ENCODE results near the gene ABCA9.
"Not testable (repeated sequence)": the region's sequence is repeated elsewhere in the genome, so short reads cannot be mapped to it uniquely, and the experiment has no call there.

Gene ABCA9

GRCh38 chr17:68954146-68954896 lies 106.4 kb downstream of the ABCA9 start:
- DNase-seq = no peak

GRCh38 chr17:68953340-68953997 lies 107.3 kb downstream of the ABCA9 start:
- no peak for DNase-seq

GRCh38 chr17:68950725-68951124 lies 110.0 kb downstream of the ABCA9 start:
- DNase-seq = no peak

GRCh38 chr17:68947868-68948267 lies 112.9 kb downstream of the ABCA9 start:
- not testable (repeated sequence) for DNase-seq

- DNase-seq = no peak
Observed at GRCh38 chr17:68944435-68945035, 116.2 kb downstream of the ABCA9 start.

- not testable (repeated sequence) for DNase-seq
Observed at GRCh38 chr17:68943812-68944182, 116.9 kb downstream of the ABCA9 start.

- no peak for DNase-seq
Observed at GRCh38 chr17:68943123-68943811, 117.5 kb downstream of the ABCA9 start.

GRCh38 chr17:68942389-68942788 lies 118.3 kb downstream of the ABCA9 start:
- no peak for DNase-seq

GRCh38 chr17:68941761-68942160 lies 119.0 kb downstream of the ABCA9 start:
- DNase-seq = no peak

GRCh38 chr17:68939195-68939594 lies 121.5 kb downstream of the ABCA9 start:
- no peak for DNase-seq

- no peak for DNase-seq
Observed at GRCh38 chr17:68937890-68938514, 122.7 kb downstream of the ABCA9 start.

GRCh38 chr17:68927516-68927915 lies 133.2 kb downstream of the ABCA9 start:
- no peak for DNase-seq

GRCh38 chr17:68924793-68925720 lies 135.7 kb downstream of the ABCA9 start:
- no peak for DNase-seq
